ENCODE results near the gene SLC29A2.

GRCh38 chr11:66413167-66413566 lies 41.6 kb upstream of the SLC29A2 start:
- TF ChIP-seq MYC (IDR thresholded peaks at IDR 0.05; ENCODE audit: low read depth, low read length) (no peak), CTCF (IDR thresholded peaks at IDR 0.05; ENCODE audit: low read depth, low read length) (no peak), POLR2A (IDR thresholded peaks at IDR 0.05; ENCODE audit: extremely low read depth, insufficient read length) (no peak)

Measured in NB4 (cell line).